ENCODE measurements around the gene MATK.
A peak's percentile ranks its signal among the peaks of the same experiment; 100 is the strongest.
"Not testable (repeated sequence)": the region's sequence is repeated elsewhere in the genome, so short reads cannot be mapped to it uniquely, and the experiment has no call there.

Gene MATK

GRCh38 chr19:3821857-3822364, 35.7 kb upstream of the MATK start:
- peak; percentile 93 for DNase-seq
- CTCF ChIA-PET: interaction anchor here (0.5 to 6.1 kb wide), 17 partner anchors 9 to 380 kb away, joined by 3 to 50 read pairs (median 4); partner anchors contain the start of genes APBA3 and MRPL54
- Mint-ChIP-seq H3K4me1 (peaks cover 23% of the 10 kb centered on the region), H3K9me3 (no peaks in the 10 kb centered on the region), H3K4me3 (no peak overlapping the region), H3K36me3 (no peaks in the 10 kb centered on the region), H3K27ac (peak overlapping the region; percentile 77), H3K27me3 (peaks cover 24% of the 10 kb centered on the region)

DNA sequence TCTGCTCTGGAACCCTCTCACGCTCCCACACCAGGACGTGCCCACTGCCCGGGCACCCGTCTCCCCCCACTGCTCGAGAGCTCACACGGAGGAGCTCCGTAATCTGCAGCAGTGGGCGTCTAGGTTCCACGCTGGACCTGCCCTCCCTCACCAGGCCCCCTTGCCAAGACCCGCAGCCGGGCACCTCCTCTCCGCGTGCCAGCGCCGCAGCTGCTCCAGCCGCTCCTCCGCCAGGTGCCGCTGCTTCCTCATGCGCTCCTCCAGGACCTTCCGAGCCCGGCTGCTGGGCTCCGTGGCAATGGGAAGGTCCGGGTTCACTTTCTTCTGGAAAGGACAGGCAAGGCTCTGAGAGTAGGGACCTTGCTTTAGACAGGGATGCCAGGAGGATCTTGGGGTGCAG, 35.0 kb upstream of the MATK start:
- Mint-ChIP-seq H3K36me3 (no peaks in the 10 kb centered on the region), H3K9me3 (no peaks in the 10 kb centered on the region), H3K27ac (no peak overlapping the region), H3K4me3 (no peak overlapping the region), H3K27me3 (peaks cover 24% of the 10 kb centered on the region), H3K4me1 (peaks cover 23% of the 10 kb centered on the region)
- DNase-seq: no peak
- CTCF ChIA-PET: interaction anchor here (1.1 to 6.1 kb wide), 7 partner anchors 9 to 381 kb away, joined by 4 to 50 read pairs (median 6); partner anchors contain the start of genes APBA3 and MRPL54

DNA sequence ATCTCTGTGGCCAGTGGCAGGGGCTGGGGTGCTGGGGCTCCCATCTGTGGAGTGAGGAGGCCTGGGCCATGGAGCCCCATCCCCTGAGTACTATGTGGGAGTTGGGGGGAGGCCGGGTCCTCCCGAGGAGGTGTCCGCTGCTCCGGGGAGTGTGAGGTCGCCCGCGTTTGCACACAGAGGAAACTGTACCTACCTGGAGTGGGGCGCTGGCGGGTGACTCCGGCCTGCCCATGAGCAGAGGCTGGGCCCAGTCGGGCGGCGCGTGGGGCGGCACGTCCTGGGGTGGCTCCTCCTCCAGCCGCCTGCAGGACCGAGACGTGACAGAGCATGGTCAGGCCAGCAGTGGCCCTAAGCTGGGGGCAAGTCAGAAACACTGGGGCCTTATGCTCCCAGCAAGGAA, 33.8 kb upstream of the MATK start:
- H3K36me3 Mint-ChIP-seq: no peaks in the 10 kb centered on the region
- H3K4me3 Mint-ChIP-seq: no peak overlapping the region
- no peak overlapping the region for H3K27ac Mint-ChIP-seq
- peaks cover 20% of the 10 kb centered on the region for H3K27me3 Mint-ChIP-seq
- CTCF ChIA-PET: interaction anchor here (6.1 kb wide), 1 partner anchor 57 kb away, joined by 50 read pairs; the partner anchor contains the start of genes APBA3 and MRPL54
- peaks cover 26% of the 10 kb centered on the region for H3K4me1 Mint-ChIP-seq
- no peak for DNase-seq
- no peaks in the 10 kb centered on the region for H3K9me3 Mint-ChIP-seq

GRCh38 chr19:3818918-3819317, 32.7 kb upstream of the MATK start:
- peaks cover 20% of the 10 kb centered on the region for H3K27me3 Mint-ChIP-seq
- peaks cover 2% of the 10 kb centered on the region for H3K36me3 Mint-ChIP-seq
- CTCF ChIA-PET: interaction anchor here (0.8 to 6.1 kb wide), 6 partner anchors 21 to 100 kb away, joined by 3 to 50 read pairs (median 6); partner anchors contain the start of genes APBA3 and MRPL54
- no peak overlapping the region for H3K4me3 Mint-ChIP-seq
- H3K27ac Mint-ChIP-seq: no peak overlapping the region
- H3K9me3 Mint-ChIP-seq: no peaks in the 10 kb centered on the region
- H3K4me1 Mint-ChIP-seq: peaks cover 36% of the 10 kb centered on the region
- no peak for DNase-seq

- CTCF ChIA-PET: interaction anchor here (0.8 to 6.1 kb wide), 6 partner anchors 20 to 100 kb away, joined by 3 to 50 read pairs (median 6); partner anchors contain the start of genes APBA3 and MRPL54
- Mint-ChIP-seq H3K4me1 (peaks cover 41% of the 10 kb centered on the region), H3K36me3 (peaks cover 3% of the 10 kb centered on the region), H3K27ac (no peak overlapping the region), H3K27me3 (peaks cover 16% of the 10 kb centered on the region), H3K9me3 (no peaks in the 10 kb centered on the region), H3K4me3 (no peak overlapping the region)
- no peak for DNase-seq
These were observed 32.3 kb upstream of the MATK start for GRCh38 chr19:3818466-3818865.

- CTCF ChIA-PET: interaction anchor here (0.9 to 6.1 kb wide), 5 partner anchors 20 to 99 kb away, joined by 3 to 50 read pairs (median 8); partner anchors contain the start of genes APBA3 and MRPL54
- H3K36me3 Mint-ChIP-seq: peaks cover 3% of the 10 kb centered on the region
- H3K4me1 Mint-ChIP-seq: peaks cover 48% of the 10 kb centered on the region
- no peaks in the 10 kb centered on the region for H3K9me3 Mint-ChIP-seq
- peaks cover 9% of the 10 kb centered on the region for H3K27me3 Mint-ChIP-seq
- no peak for DNase-seq
- H3K4me3 Mint-ChIP-seq: no peak overlapping the region
- no peak overlapping the region for H3K27ac Mint-ChIP-seq
These were observed 31.6 kb upstream of the MATK start for GRCh38 chr19:3817761-3818160.

DNA sequence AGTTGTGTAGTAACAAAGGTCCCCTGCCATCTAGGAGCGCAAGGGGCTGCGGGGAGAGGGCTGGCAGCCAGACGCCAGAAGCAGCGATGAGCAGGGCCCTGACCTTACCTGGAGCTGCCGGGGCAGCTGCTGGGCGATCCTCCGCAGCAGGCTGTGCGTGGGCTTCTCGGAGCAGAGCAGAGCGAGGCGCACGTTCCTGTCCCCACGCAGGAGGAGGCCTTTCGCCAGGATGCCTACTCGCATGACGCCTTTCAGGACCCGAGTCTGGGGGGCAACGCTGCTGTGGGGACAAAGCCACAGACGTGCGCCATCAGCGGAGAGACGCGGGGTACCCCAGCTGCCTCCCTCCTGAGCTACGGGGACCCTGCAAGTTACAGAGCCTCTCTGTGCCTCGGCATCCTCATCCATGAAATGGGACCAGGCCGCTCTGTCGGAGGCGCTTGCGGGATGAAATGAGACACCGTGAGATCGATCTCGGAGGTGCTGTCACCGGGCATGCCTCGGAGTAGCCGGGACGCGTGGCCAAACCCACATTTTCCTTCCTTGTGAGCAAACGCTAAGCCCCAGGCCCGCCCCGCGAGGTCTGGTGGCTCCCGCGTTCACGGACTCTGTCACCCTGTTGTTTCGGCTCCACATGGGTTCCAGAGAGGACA, 30.5 kb upstream of the MATK start:
- Mint-ChIP-seq H3K4me3 (no peak overlapping the region), H3K4me1 (peaks cover 52% of the 10 kb centered on the region), H3K27me3 (peaks cover under 1% of the 10 kb centered on the region), H3K36me3 (peaks cover 3% of the 10 kb centered on the region), H3K9me3 (no peaks in the 10 kb centered on the region), H3K27ac (no peak overlapping the region)
- no peak for DNase-seq
- CTCF ChIA-PET: no interaction called here

GRCh38 chr19:3816148-3816547, 30.0 kb upstream of the MATK start:
- H3K27ac Mint-ChIP-seq, H3K36me3 Mint-ChIP-seq, H3K9me3 Mint-ChIP-seq, DNase-seq, H3K27me3 Mint-ChIP-seq, H3K4me3 Mint-ChIP-seq, CTCF ChIA-PET: not testable (repeated sequence)
- peaks cover 50% of the 10 kb centered on the region for H3K4me1 Mint-ChIP-seq

- DNase-seq: no peak
- Mint-ChIP-seq H3K4me3 (no peak overlapping the region), H3K36me3 (peaks cover 3% of the 10 kb centered on the region), H3K4me1 (peaks cover 52% of the 10 kb centered on the region), H3K27ac (peak overlapping the region; percentile 95), H3K9me3 (no peaks in the 10 kb centered on the region), H3K27me3 (no peaks in the 10 kb centered on the region)
- CTCF ChIA-PET: no interaction called here
These were observed 28.5 kb upstream of the MATK start for GRCh38 chr19:3814648-3815047.

- H3K27me3 Mint-ChIP-seq: no peaks in the 10 kb centered on the region
- H3K36me3 Mint-ChIP-seq: peaks cover 3% of the 10 kb centered on the region
- DNase-seq: peak; percentile 32
- CTCF ChIA-PET: no interaction called here
- H3K4me1 Mint-ChIP-seq: peaks cover 54% of the 10 kb centered on the region
- peaks cover 2% of the 10 kb centered on the region for H3K9me3 Mint-ChIP-seq
- H3K4me3 Mint-ChIP-seq: peak overlapping the region; percentile 50
- H3K27ac Mint-ChIP-seq: peak overlapping the region; percentile 95
These were observed 27.6 kb upstream of the MATK start for GRCh38 chr19:3813473-3814392.

DNA sequence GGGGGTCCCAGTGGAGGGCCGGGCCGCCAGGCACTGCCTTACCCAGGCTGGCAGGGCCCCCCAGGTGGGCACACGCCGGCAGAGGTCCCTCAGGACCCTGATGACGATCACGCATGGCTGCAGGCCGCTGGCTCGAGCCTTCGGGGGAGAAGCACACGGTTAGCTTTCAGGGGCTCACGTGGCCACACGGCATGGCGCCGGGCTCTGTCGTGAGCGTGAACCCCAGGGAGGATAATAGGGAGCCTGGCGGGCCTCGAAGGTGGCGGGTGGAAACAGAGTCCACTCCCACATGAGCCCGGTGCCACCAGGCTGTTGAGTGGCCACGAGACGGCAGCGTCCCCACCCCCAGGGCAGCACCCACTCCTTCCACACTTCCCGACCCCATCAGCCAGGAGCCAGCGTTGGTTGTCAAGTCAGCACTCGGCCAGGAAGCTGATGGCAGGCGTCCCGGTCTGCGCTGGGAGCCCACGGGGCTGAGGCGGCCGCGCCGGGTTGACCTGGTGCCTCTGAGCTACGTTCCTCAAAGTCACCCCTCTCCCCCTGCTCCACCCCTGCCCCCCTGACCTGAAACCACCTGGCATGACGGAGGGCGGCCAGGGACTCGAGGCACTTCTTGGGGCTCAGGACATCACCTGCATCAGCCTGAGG, 24.7 kb upstream of the MATK start:
- CTCF ChIA-PET: no interaction called here
- Mint-ChIP-seq H3K9me3 (peaks cover 9% of the 10 kb centered on the region), H3K4me1 (peaks cover 50% of the 10 kb centered on the region), H3K27ac (peak overlapping the region; percentile 37), H3K4me3 (no peak overlapping the region), H3K36me3 (peaks cover 3% of the 10 kb centered on the region), H3K27me3 (no peaks in the 10 kb centered on the region)
- DNase-seq: no peak

GRCh38 chr19:3809881-3810707, 23.9 kb upstream of the MATK start:
- H3K4me1 Mint-ChIP-seq: peaks cover 54% of the 10 kb centered on the region
- no peak for DNase-seq
- no peak overlapping the region for H3K27ac Mint-ChIP-seq

GRCh38 chr19:3808420-3809143, 22.4 kb upstream of the MATK start:
- no peak for DNase-seq
- Mint-ChIP-seq H3K36me3 (no peaks in the 10 kb centered on the region), H3K9me3 (peaks cover 9% of the 10 kb centered on the region), H3K27me3 (peaks cover under 1% of the 10 kb centered on the region), H3K4me3 (no peak overlapping the region), H3K4me1 (peaks cover 47% of the 10 kb centered on the region), H3K27ac (peak overlapping the region; percentile 17)
- CTCF ChIA-PET: no interaction called here

More at GRCh38 chr19:3809881-3810707, 23.9 kb upstream of the MATK start:
- H3K9me3 Mint-ChIP-seq: peaks cover 9% of the 10 kb centered on the region
- CTCF ChIA-PET: no interaction called here
- H3K27me3 Mint-ChIP-seq: no peaks in the 10 kb centered on the region
- H3K4me3 Mint-ChIP-seq: no peak overlapping the region
- H3K36me3 Mint-ChIP-seq: peaks cover 3% of the 10 kb centered on the region

Data from activated naive CD4-positive, alpha-beta T cell treated with anti-CD3 and anti-CD28 coated beads, Interleukin-2, amount 10 ng/mL, durations not matched to agents 7 days and 5 days (primary cell).